Measurements from ENCODE around the gene KRT85. TPM values are rescaled to one million over a fixed set of nuclear protein-coding genes. Genes with fewer than 3 reads are reported as not detected.
A peak's percentile ranks its signal among the peaks of the same experiment; 100 is the strongest.

KRT85 gene
- total and polyA plus RNA-seq, 2 donors, result 0.24 to 0.59 TPM

GRCh38 chr12:52356762-52357580 is 10.3 kb downstream of the KRT85 start:
- H3K9me3 ChIP-seq (ENCODE audit: control insufficient read depth in 2 of 2, insufficient read depth in 1 of 2, low read length in 1 of 2), result no peaks in the 10 kb centered on the region
- peaks cover 0 to 25% of the 10 kb centered on the region in 2 donors for H3K4me1 ChIP-seq (ENCODE audit: control insufficient read depth in 2 of 2, insufficient read depth in 2 of 2, low read length in 2 of 2)
- H3K27ac ChIP-seq (ENCODE audit: low read depth in 1 of 2, low read length in 1 of 2), result no peak overlapping the region
- no peak for DNase-seq (ENCODE audit: low read depth in 6 of 9, low spot score in 9 of 9)
- peaks cover 0 to 2% of the 10 kb centered on the region in 2 donors for H3K27me3 ChIP-seq (ENCODE audit: control insufficient read depth in 2 of 2, insufficient read depth in 1 of 2, low read length in 1 of 2)
- 95% methylated on average over 20 of the region's 20 CpGs for WGBS
- no peaks in the 10 kb centered on the region for H3K36me3 ChIP-seq (ENCODE audit: control insufficient read depth in 2 of 2, insufficient read depth in 2 of 2, low read length in 1 of 2)
- no peak overlapping the region for H3K4me3 ChIP-seq (ENCODE audit: low read length in 2 of 2)

GRCh38 chr12:52356031-52356761 is 11.1 kb downstream of the KRT85 start:
- 96% methylated on average over 56 of the region's 56 CpGs for WGBS
- peaks cover 0 to 2% of the 10 kb centered on the region in 2 donors for H3K27me3 ChIP-seq (ENCODE audit: control insufficient read depth in 2 of 2, insufficient read depth in 1 of 2, low read length in 1 of 2)
- no peaks in the 10 kb centered on the region for H3K9me3 ChIP-seq (ENCODE audit: control insufficient read depth in 2 of 2, insufficient read depth in 1 of 2, low read length in 1 of 2)
- peaks cover 0 to 26% of the 10 kb centered on the region in 2 donors for H3K4me1 ChIP-seq (ENCODE audit: control insufficient read depth in 2 of 2, insufficient read depth in 2 of 2, low read length in 2 of 2)
- H3K4me3 ChIP-seq (ENCODE audit: low read length in 2 of 2), result no peak overlapping the region
- H3K36me3 ChIP-seq (ENCODE audit: control insufficient read depth in 2 of 2, insufficient read depth in 2 of 2, low read length in 1 of 2), result no peaks in the 10 kb centered on the region
- no peak overlapping the region for H3K27ac ChIP-seq (ENCODE audit: low read depth in 1 of 2, low read length in 1 of 2)
- no peak for DNase-seq (ENCODE audit: low read depth in 6 of 9, low spot score in 9 of 9)

- H3K4me1 ChIP-seq (ENCODE audit: control insufficient read depth in 2 of 2, insufficient read depth in 2 of 2, low read length in 2 of 2), result peaks cover 0 to 26% of the 10 kb centered on the region in 2 donors
- no peaks in the 10 kb centered on the region for H3K36me3 ChIP-seq (ENCODE audit: control insufficient read depth in 2 of 2, insufficient read depth in 2 of 2, low read length in 1 of 2)
- H3K27me3 ChIP-seq (ENCODE audit: control insufficient read depth in 2 of 2, insufficient read depth in 1 of 2, low read length in 1 of 2), result peaks cover 0 to 5% of the 10 kb centered on the region in 2 donors
- no peak for DNase-seq (ENCODE audit: low read depth in 6 of 9, low spot score in 9 of 9)
- no peaks in the 10 kb centered on the region for H3K9me3 ChIP-seq (ENCODE audit: control insufficient read depth in 2 of 2, insufficient read depth in 1 of 2, low read length in 1 of 2)
- no peak overlapping the region for H3K27ac ChIP-seq (ENCODE audit: low read depth in 1 of 2, low read length in 1 of 2)
- H3K4me3 ChIP-seq (ENCODE audit: low read length in 2 of 2), result no peak overlapping the region
- 98% methylated on average over 8 of the region's 8 CpGs for WGBS
Observed at GRCh38 chr12:52355176-52355575, 12.1 kb downstream of the KRT85 start.

- DNase-seq (ENCODE audit: low read depth in 6 of 9, low spot score in 9 of 9), result no peak
- H3K27ac ChIP-seq (ENCODE audit: low read depth in 1 of 2, low read length in 1 of 2), result no peak overlapping the region
- peaks cover 0 to 17% of the 10 kb centered on the region in 2 donors for H3K4me1 ChIP-seq (ENCODE audit: control insufficient read depth in 2 of 2, insufficient read depth in 2 of 2, low read length in 2 of 2)
- peaks cover 0 to 9% of the 10 kb centered on the region in 2 donors for H3K27me3 ChIP-seq (ENCODE audit: control insufficient read depth in 2 of 2, insufficient read depth in 1 of 2, low read length in 1 of 2)
- no peaks in the 10 kb centered on the region for H3K9me3 ChIP-seq (ENCODE audit: control insufficient read depth in 2 of 2, insufficient read depth in 1 of 2, low read length in 1 of 2)
- 71% methylated on average over 5 of the region's 5 CpGs for WGBS
- no peak overlapping the region for H3K4me3 ChIP-seq (ENCODE audit: low read length in 2 of 2)
- H3K36me3 ChIP-seq (ENCODE audit: control insufficient read depth in 2 of 2, insufficient read depth in 2 of 2, low read length in 1 of 2), result no peaks in the 10 kb centered on the region
Observed at GRCh38 chr12:52354200-52354599, 13.1 kb downstream of the KRT85 start.

GRCh38 chr12:52353766-52354165 is 13.5 kb downstream of the KRT85 start:
- H3K27me3 ChIP-seq (ENCODE audit: control insufficient read depth in 2 of 2, insufficient read depth in 1 of 2, low read length in 1 of 2), result peaks cover 0 to 9% of the 10 kb centered on the region in 2 donors
- DNase-seq (ENCODE audit: low read depth in 6 of 9, low spot score in 9 of 9), result no peak
- no peaks in the 10 kb centered on the region for H3K9me3 ChIP-seq (ENCODE audit: control insufficient read depth in 2 of 2, insufficient read depth in 1 of 2, low read length in 1 of 2)
- H3K27ac ChIP-seq (ENCODE audit: low read depth in 1 of 2, low read length in 1 of 2), result no peak overlapping the region
- H3K4me1 ChIP-seq (ENCODE audit: control insufficient read depth in 2 of 2, insufficient read depth in 2 of 2, low read length in 2 of 2), result peaks cover 0 to 13% of the 10 kb centered on the region in 2 donors
- 78% methylated on average over 3 of the region's 3 CpGs for WGBS
- H3K36me3 ChIP-seq (ENCODE audit: control insufficient read depth in 2 of 2, insufficient read depth in 2 of 2, low read length in 1 of 2), result no peaks in the 10 kb centered on the region
- H3K4me3 ChIP-seq (ENCODE audit: low read length in 2 of 2), result no peak overlapping the region

- H3K4me1 ChIP-seq (ENCODE audit: control insufficient read depth in 2 of 2, insufficient read depth in 2 of 2, low read length in 2 of 2), result peaks cover 0 to 6% of the 10 kb centered on the region in 2 donors
- WGBS, result 97% methylated on average over 2 of the region's 2 CpGs
- no peak overlapping the region for H3K4me3 ChIP-seq (ENCODE audit: low read length in 2 of 2)
- peaks cover 0 to 13% of the 10 kb centered on the region in 2 donors for H3K27me3 ChIP-seq (ENCODE audit: control insufficient read depth in 2 of 2, insufficient read depth in 1 of 2, low read length in 1 of 2)
- no peak overlapping the region for H3K27ac ChIP-seq (ENCODE audit: low read depth in 1 of 2, low read length in 1 of 2)
- no peaks in the 10 kb centered on the region for H3K9me3 ChIP-seq (ENCODE audit: control insufficient read depth in 2 of 2, insufficient read depth in 1 of 2, low read length in 1 of 2)
- no peak for DNase-seq (ENCODE audit: low read depth in 6 of 9, low spot score in 9 of 9)
- no peaks in the 10 kb centered on the region for H3K36me3 ChIP-seq (ENCODE audit: control insufficient read depth in 2 of 2, insufficient read depth in 2 of 2, low read length in 1 of 2)
Observed at GRCh38 chr12:52352951-52353350, 14.3 kb downstream of the KRT85 start.

GRCh38 chr12:52351196-52352059 is 15.9 kb downstream of the KRT85 start:
- no peaks in the 10 kb centered on the region for H3K36me3 ChIP-seq (ENCODE audit: control insufficient read depth in 2 of 2, insufficient read depth in 2 of 2, low read length in 1 of 2)
- 40% methylated on average over 9 of the region's 9 CpGs for WGBS
- H3K9me3 ChIP-seq (ENCODE audit: control insufficient read depth in 2 of 2, insufficient read depth in 1 of 2, low read length in 1 of 2), result no peaks in the 10 kb centered on the region
- DNase-seq (ENCODE audit: low read depth in 6 of 9, low spot score in 9 of 9), result peak in 4 of 9 donors; percentile 12 to 64 (median 33)
- peaks cover 0 to 16% of the 10 kb centered on the region in 2 donors for H3K27me3 ChIP-seq (ENCODE audit: control insufficient read depth in 2 of 2, insufficient read depth in 1 of 2, low read length in 1 of 2)
- no peak overlapping the region for H3K27ac ChIP-seq (ENCODE audit: low read depth in 1 of 2, low read length in 1 of 2)
- no peak overlapping the region for H3K4me3 ChIP-seq (ENCODE audit: low read length in 2 of 2)
- peaks cover 0 to 6% of the 10 kb centered on the region in 2 donors for H3K4me1 ChIP-seq (ENCODE audit: control insufficient read depth in 2 of 2, insufficient read depth in 2 of 2, low read length in 2 of 2)

- no peak overlapping the region for H3K27ac ChIP-seq (ENCODE audit: low read depth in 1 of 2, low read length in 1 of 2)
- no peak for DNase-seq (ENCODE audit: low read depth in 6 of 9, low spot score in 9 of 9)
- 97% methylated on average over 5 of the region's 5 CpGs for WGBS
Observed at GRCh38 chr12:52350786-52351185, 16.5 kb downstream of the KRT85 start.

More at GRCh38 chr12:52350786-52351185, 16.5 kb downstream of the KRT85 start:
- Histone ChIP-seq H3K27me3 (ENCODE audit: control insufficient read depth in 2 of 2, insufficient read depth in 1 of 2, low read length in 1 of 2) (peaks cover 0 to 16% of the 10 kb centered on the region in 2 donors), H3K4me1 (ENCODE audit: control insufficient read depth in 2 of 2, insufficient read depth in 2 of 2, low read length in 2 of 2) (peaks cover 0 to 6% of the 10 kb centered on the region in 2 donors), H3K9me3 (ENCODE audit: control insufficient read depth in 2 of 2, insufficient read depth in 1 of 2, low read length in 1 of 2) (no peaks in the 10 kb centered on the region), H3K4me3 (ENCODE audit: low read length in 2 of 2) (no peak overlapping the region), H3K36me3 (ENCODE audit: control insufficient read depth in 2 of 2, insufficient read depth in 2 of 2, low read length in 1 of 2) (no peaks in the 10 kb centered on the region)

Measured in thymus (tissue), 11 donors.